ENCODE data around the gene DAPK1. TPM values are rescaled to one million over a fixed set of nuclear protein-coding genes. Genes with fewer than 3 reads are reported as not detected.

The DAPK1 gene
- total RNA-seq, 1 experiment from 2014 or later = not detected

DNA sequence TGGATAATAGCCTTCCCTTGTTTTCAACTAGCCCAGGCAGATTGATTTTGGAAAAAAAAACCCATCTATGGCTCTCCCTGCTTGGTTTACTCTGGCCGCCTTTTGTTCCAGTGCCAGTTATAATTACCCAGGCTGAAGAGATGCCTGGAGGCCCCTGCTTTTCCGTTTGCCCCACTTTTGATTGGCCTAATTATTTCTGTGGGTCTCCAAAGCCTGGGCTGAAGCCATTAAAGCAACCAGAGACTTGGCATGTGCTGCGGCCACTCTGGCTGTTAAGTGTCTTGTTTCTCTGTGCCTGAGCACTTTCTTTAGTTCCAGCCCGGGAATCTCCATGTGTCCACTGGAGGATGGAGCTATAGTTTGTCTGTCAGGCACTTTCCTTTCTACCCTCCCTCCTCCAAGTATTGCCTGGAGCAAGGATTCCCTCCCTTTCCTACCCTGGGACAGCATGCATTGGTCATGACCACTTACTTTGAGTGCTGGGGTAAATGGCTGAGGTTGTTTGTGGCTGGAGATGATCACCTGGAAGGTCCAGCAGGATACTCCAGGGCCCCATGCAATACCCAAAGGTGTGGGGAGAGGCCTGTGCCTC is 123.2 kb downstream of the DAPK1 start:
- Histone ChIP-seq H3K9me3 (ENCODE audit: low read length) (no peaks in the 10 kb centered on the region), H3K36me3 (ENCODE audit: insufficient read depth, low read length) (no peaks in the 10 kb centered on the region), H4K20me1 (ENCODE audit: insufficient read depth, low read depth, low read length) (no peaks in the 10 kb centered on the region), H3K4me2 (ENCODE audit: low read depth, low read length, poor library complexity, severe bottlenecking) (no peak overlapping the region), H3K27ac (ENCODE audit: low read length) (no peak overlapping the region), H3K4me1 (ENCODE audit: low read length) (no peaks in the 10 kb centered on the region), H2AFZ (ENCODE audit: low read length) (no peak overlapping the region), H3K79me2 (ENCODE audit: low read length) (no peaks in the 10 kb centered on the region), H3K4me3 (ENCODE audit: low read length) (no peak overlapping the region), H3K9ac (ENCODE audit: low read length) (no peak overlapping the region), H3K9me2 (replicated peaks; ENCODE audit: insufficient read depth, low read length) (no peaks in the 10 kb centered on the region), H3K27me3 (ENCODE audit: low read length) (no peaks in the 10 kb centered on the region)
- no peak for DNase-seq

- Histone ChIP-seq H3K36me3 (ENCODE audit: insufficient read depth, low read length) (no peaks in the 10 kb centered on the region), H3K9me2 (replicated peaks; ENCODE audit: insufficient read depth, low read length) (no peaks in the 10 kb centered on the region), H3K4me3 (ENCODE audit: low read length) (no peak overlapping the region), H3K27me3 (ENCODE audit: low read length) (no peaks in the 10 kb centered on the region), H3K9me3 (ENCODE audit: low read length) (no peaks in the 10 kb centered on the region), H3K79me2 (ENCODE audit: low read length) (no peaks in the 10 kb centered on the region), H2AFZ (ENCODE audit: low read length) (no peak overlapping the region), H3K27ac (ENCODE audit: low read length) (no peak overlapping the region), H3K9ac (ENCODE audit: low read length) (no peak overlapping the region), H3K4me2 (ENCODE audit: low read depth, low read length, poor library complexity, severe bottlenecking) (no peak overlapping the region), H3K4me1 (ENCODE audit: low read length) (no peaks in the 10 kb centered on the region), H4K20me1 (ENCODE audit: insufficient read depth, low read depth, low read length) (no peaks in the 10 kb centered on the region)
- no peak for DNase-seq
Measured at GRCh38 chr9:87622098-87622497, 124.4 kb downstream of the DAPK1 start.

GRCh38 chr9:87622923-87623322 is 125.3 kb downstream of the DAPK1 start:
- H3K9me2 ChIP-seq (replicated peaks; ENCODE audit: insufficient read depth, low read length) = no peaks in the 10 kb centered on the region
- no peaks in the 10 kb centered on the region for H4K20me1 ChIP-seq (ENCODE audit: insufficient read depth, low read depth, low read length)
- no peaks in the 10 kb centered on the region for H3K36me3 ChIP-seq (ENCODE audit: insufficient read depth, low read length)
- H3K9ac ChIP-seq (ENCODE audit: low read length) = no peak overlapping the region
- H3K4me2 ChIP-seq (ENCODE audit: low read depth, low read length, poor library complexity, severe bottlenecking) = no peak overlapping the region
- H3K79me2 ChIP-seq (ENCODE audit: low read length) = no peaks in the 10 kb centered on the region
- H3K27me3 ChIP-seq (ENCODE audit: low read length) = no peaks in the 10 kb centered on the region
- H3K9me3 ChIP-seq (ENCODE audit: low read length) = no peaks in the 10 kb centered on the region
- H2AFZ ChIP-seq (ENCODE audit: low read length) = no peak overlapping the region
- no peaks in the 10 kb centered on the region for H3K4me1 ChIP-seq (ENCODE audit: low read length)
- no peak for DNase-seq
- H3K27ac ChIP-seq (ENCODE audit: low read length) = no peak overlapping the region
- H3K4me3 ChIP-seq (ENCODE audit: low read length) = no peak overlapping the region

DNA sequence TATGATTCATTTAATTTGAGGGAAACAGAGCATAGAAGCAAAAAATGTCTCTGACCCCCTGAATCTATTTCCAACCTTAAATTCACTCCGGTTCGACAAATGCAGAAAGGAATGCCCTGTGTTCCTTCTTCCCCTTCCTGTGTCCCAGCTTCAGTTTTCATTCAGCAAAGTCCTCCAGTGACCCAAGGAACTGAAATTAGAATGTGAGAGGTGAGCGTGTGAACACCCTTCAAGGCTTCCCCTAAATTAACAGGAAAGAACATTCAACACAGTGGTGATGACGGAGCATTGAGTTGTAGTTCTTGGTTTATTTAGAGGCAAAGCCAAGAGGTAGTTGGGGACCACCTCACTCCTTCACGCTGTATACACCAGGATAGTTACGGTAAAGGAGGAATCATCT is 130.7 kb downstream of the DAPK1 start:
- DNase-seq = no peak
- Histone ChIP-seq H2AFZ (ENCODE audit: low read length) (no peak overlapping the region), H3K27ac (ENCODE audit: low read length) (no peak overlapping the region), H3K4me1 (ENCODE audit: low read length) (no peaks in the 10 kb centered on the region), H3K9me2 (replicated peaks; ENCODE audit: insufficient read depth, low read length) (no peaks in the 10 kb centered on the region), H3K36me3 (ENCODE audit: insufficient read depth, low read length) (no peaks in the 10 kb centered on the region), H3K4me3 (ENCODE audit: low read length) (no peak overlapping the region), H3K27me3 (ENCODE audit: low read length) (0 out of 2 replicates have a peak, but pooled peaks cover 2% of the 10 kb centered on the region), H3K4me2 (ENCODE audit: low read depth, low read length, poor library complexity, severe bottlenecking) (no peak overlapping the region), H3K9me3 (ENCODE audit: low read length) (no peaks in the 10 kb centered on the region), H3K79me2 (ENCODE audit: low read length) (no peaks in the 10 kb centered on the region), H3K9ac (ENCODE audit: low read length) (no peak overlapping the region), H4K20me1 (ENCODE audit: insufficient read depth, low read depth, low read length) (no peaks in the 10 kb centered on the region)

DNA sequence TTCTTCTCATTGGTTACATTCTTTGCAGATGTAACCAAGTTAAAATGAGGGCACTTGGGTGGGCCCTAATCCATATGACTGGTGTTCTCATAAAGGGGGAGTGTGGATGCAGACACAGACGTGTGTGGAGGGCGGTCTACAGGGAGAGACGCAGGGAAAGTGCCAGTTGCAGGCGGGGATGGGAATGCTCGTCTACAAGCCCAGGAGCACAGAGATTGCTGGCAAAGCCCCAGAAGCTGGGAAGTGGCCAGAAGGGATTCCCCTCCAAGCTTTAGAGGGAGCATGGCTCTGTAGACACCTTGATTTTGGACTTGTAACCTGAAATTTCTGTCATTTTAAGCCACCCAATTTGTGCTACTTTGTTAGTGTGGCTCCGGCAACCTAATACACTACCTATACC is 131.4 kb downstream of the DAPK1 start:
- Histone ChIP-seq H3K4me3 (ENCODE audit: low read length) (no peak overlapping the region), H2AFZ (ENCODE audit: low read length) (no peak overlapping the region), H3K9me2 (replicated peaks; ENCODE audit: insufficient read depth, low read length) (no peaks in the 10 kb centered on the region), H4K20me1 (ENCODE audit: insufficient read depth, low read depth, low read length) (no peaks in the 10 kb centered on the region), H3K9ac (ENCODE audit: low read length) (no peak overlapping the region), H3K79me2 (ENCODE audit: low read length) (no peaks in the 10 kb centered on the region), H3K36me3 (ENCODE audit: insufficient read depth, low read length) (no peaks in the 10 kb centered on the region), H3K27me3 (ENCODE audit: low read length) (0 out of 2 replicates have a peak, but pooled peaks cover 2% of the 10 kb centered on the region), H3K4me2 (ENCODE audit: low read depth, low read length, poor library complexity, severe bottlenecking) (no peak overlapping the region), H3K9me3 (ENCODE audit: low read length) (no peaks in the 10 kb centered on the region), H3K4me1 (ENCODE audit: low read length) (no peaks in the 10 kb centered on the region), H3K27ac (ENCODE audit: low read length) (no peak overlapping the region)
- no peak for DNase-seq

- 0 out of 2 replicates have a peak, but pooled peaks cover 2% of the 10 kb centered on the region for H3K27me3 ChIP-seq (ENCODE audit: low read length)
- H3K4me3 ChIP-seq (ENCODE audit: low read length) = no peak overlapping the region
- no peak overlapping the region for H3K9ac ChIP-seq (ENCODE audit: low read length)
- H3K27ac ChIP-seq (ENCODE audit: low read length) = no peak overlapping the region
- no peaks in the 10 kb centered on the region for H3K79me2 ChIP-seq (ENCODE audit: low read length)
- H4K20me1 ChIP-seq (ENCODE audit: insufficient read depth, low read depth, low read length) = no peaks in the 10 kb centered on the region
- H3K4me1 ChIP-seq (ENCODE audit: low read length) = no peaks in the 10 kb centered on the region
- H3K4me2 ChIP-seq (ENCODE audit: low read depth, low read length, poor library complexity, severe bottlenecking) = no peak overlapping the region
- no peaks in the 10 kb centered on the region for H3K36me3 ChIP-seq (ENCODE audit: insufficient read depth, low read length)
- no peaks in the 10 kb centered on the region for H3K9me2 ChIP-seq (replicated peaks; ENCODE audit: insufficient read depth, low read length)
- H2AFZ ChIP-seq (ENCODE audit: low read length) = no peak overlapping the region
- H3K9me3 ChIP-seq (ENCODE audit: low read length) = no peaks in the 10 kb centered on the region
- DNase-seq = no peak
Measured at GRCh38 chr9:87630266-87630665, 132.6 kb downstream of the DAPK1 start.

DNA sequence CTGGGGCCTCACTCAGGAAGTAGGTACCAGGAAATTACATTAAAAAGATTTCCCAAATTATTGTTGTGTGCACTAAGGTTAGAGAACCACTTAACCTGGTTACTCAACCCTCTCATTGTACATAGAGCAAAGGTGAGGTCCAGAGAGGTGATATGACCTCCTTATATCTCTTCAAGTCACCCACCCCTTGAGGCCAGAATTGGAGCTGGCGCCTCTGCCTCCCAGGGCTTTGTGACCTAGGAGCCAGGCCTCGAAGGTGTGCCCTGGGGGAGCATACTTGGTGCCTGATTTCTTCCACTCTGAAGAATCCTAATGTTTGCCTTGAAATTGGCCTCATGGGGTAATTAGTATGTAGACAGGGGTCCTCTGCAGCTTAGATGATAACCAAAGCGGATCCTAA is 133.2 kb downstream of the DAPK1 start:
- H3K4me3 ChIP-seq (ENCODE audit: low read length) = no peak overlapping the region
- H4K20me1 ChIP-seq (ENCODE audit: insufficient read depth, low read depth, low read length) = no peaks in the 10 kb centered on the region
- H3K79me2 ChIP-seq (ENCODE audit: low read length) = no peaks in the 10 kb centered on the region
- no peaks in the 10 kb centered on the region for H3K9me2 ChIP-seq (replicated peaks; ENCODE audit: insufficient read depth, low read length)
- H3K36me3 ChIP-seq (ENCODE audit: insufficient read depth, low read length) = no peaks in the 10 kb centered on the region
- no peak overlapping the region for H2AFZ ChIP-seq (ENCODE audit: low read length)
- DNase-seq = no peak
- H3K27ac ChIP-seq (ENCODE audit: low read length) = no peak overlapping the region
- H3K27me3 ChIP-seq (ENCODE audit: low read length) = 0 out of 2 replicates have a peak, but pooled peaks cover 2% of the 10 kb centered on the region
- H3K9ac ChIP-seq (ENCODE audit: low read length) = no peak overlapping the region
- H3K4me1 ChIP-seq (ENCODE audit: low read length) = no peaks in the 10 kb centered on the region
- H3K4me2 ChIP-seq (ENCODE audit: low read depth, low read length, poor library complexity, severe bottlenecking) = no peak overlapping the region
- no peaks in the 10 kb centered on the region for H3K9me3 ChIP-seq (ENCODE audit: low read length)

- H3K79me2 ChIP-seq (ENCODE audit: low read length) = no peaks in the 10 kb centered on the region
Measured at GRCh38 chr9:87635656-87636501, 138.2 kb downstream of the DAPK1 start.

More at GRCh38 chr9:87635656-87636501, 138.2 kb downstream of the DAPK1 start:
- no peak overlapping the region for H3K4me3 ChIP-seq (ENCODE audit: low read length)
- H3K4me1 ChIP-seq (ENCODE audit: low read length) = no peaks in the 10 kb centered on the region
- no peaks in the 10 kb centered on the region for H3K9me2 ChIP-seq (replicated peaks; ENCODE audit: insufficient read depth, low read length)
- no peaks in the 10 kb centered on the region for H3K9me3 ChIP-seq (ENCODE audit: low read length)
- no peak for DNase-seq
- H2AFZ ChIP-seq (ENCODE audit: low read length) = no peak overlapping the region
- no peaks in the 10 kb centered on the region for H3K36me3 ChIP-seq (ENCODE audit: insufficient read depth, low read length)
- no peak overlapping the region for H3K4me2 ChIP-seq (ENCODE audit: low read depth, low read length, poor library complexity, severe bottlenecking)
- H3K27ac ChIP-seq (ENCODE audit: low read length) = no peak overlapping the region
- no peaks in the 10 kb centered on the region for H4K20me1 ChIP-seq (ENCODE audit: insufficient read depth, low read depth, low read length)
- no peak overlapping the region for H3K9ac ChIP-seq (ENCODE audit: low read length)
- no peaks in the 10 kb centered on the region for H3K27me3 ChIP-seq (ENCODE audit: low read length)

Measured in Karpas-422 (cell line).